ENCODE results near the gene MYLIP. TPM values are rescaled to one million over a fixed set of nuclear protein-coding genes. Genes with fewer than 3 reads are reported as not detected.

The MYLIP gene
- total and polyA plus RNA-seq, 2 of the 13 experiments (the other 11 are each of a cell fraction or from before 2014, with no cell fraction given), result 3.4 to 10.8 TPM

- ATAC-seq, result no peak
- POLR2A ChIA-PET, result no interaction called here
- no peaks in the 10 kb centered on the region for H3K9me3 ChIP-seq (ENCODE audit: low read length)
- intact Hi-C loops (cut with micrococcal nuclease; ENCODE audit: unreplicated experiment), result loop anchor here (5.0 kb wide), 2 partner anchors 169 to 229 kb away; no protein-coding TSS in a partner anchor
- H3K36me3 ChIP-seq (replicated peaks in 1 of 2; ENCODE audit: control insufficient read depth in 1 of 2, insufficient read depth in 2 of 2, low read length in 2 of 2), result no peaks in the 10 kb centered on the region
- in situ Hi-C loops (cut with HindIII; ENCODE audit: extremely low pct_ligation_motif_present, low pct_unique_long_range_greater_than_20kb), result no loop called here
- H3K4me1 ChIP-seq (ENCODE audit: insufficient read depth, low read length), result peaks cover 14% of the 10 kb centered on the region
- 9% methylated on average over 3 of the region's 3 CpGs for WGBS (ENCODE audit: low lambda C conversion rate)
- no peaks in the 10 kb centered on the region for H4K20me1 ChIP-seq (ENCODE audit: insufficient read depth, low read length)
- H3K79me2 ChIP-seq (ENCODE audit: insufficient read depth, low read length), result no peaks in the 10 kb centered on the region
- FAIRE-seq, result no peak
- H3K27ac ChIP-seq (ENCODE audit: extremely low read length, insufficient read depth, low read length), result no peak overlapping the region
- H3K4me3 ChIP-seq (replicated peaks in 1 of 3; ENCODE audit: insufficient read depth in 1 of 3, low read depth in 2 of 3, low read length in 3 of 3), result no peak overlapping the region
- H3K9ac ChIP-seq (ENCODE audit: insufficient read depth, low read depth, low read length), result no peak overlapping the region
- H3K4me2 ChIP-seq (ENCODE audit: low read depth, low read length), result no peak overlapping the region
- BruUV-seq (replicated peaks), result no TSS peak
- CTCF ChIA-PET (ENCODE audit: low intra/inter-chr PET ratio, low total read pairs), result no interaction called here
- no peak overlapping the region for H2AFZ ChIP-seq (ENCODE audit: low read length)
- H3K27me3 ChIP-seq (ENCODE audit: control insufficient read depth in 1 of 2, insufficient read depth in 2 of 2, low read length in 2 of 2), result peaks cover 0 to 36% of the 10 kb centered on the region in 2 experiments; a peak in 4 of 5 replicates
- no peak for DNase-seq (ENCODE audit: low spot score)
- no peak for TF ChIP-seq ZNF253 (CRISPR knock-in tag; IDR thresholded peaks at IDR 0.05; ENCODE audit: borderline replicate concordance)
- no peak for TF ChIP-seq ZNF75D (CRISPR knock-in tag; IDR thresholded peaks at IDR 0.05; ENCODE audit: borderline replicate concordance)
- TF ChIP-seq GFI1 (CRISPR knock-in tag; IDR thresholded peaks at IDR 0.05; ENCODE audit: borderline replicate concordance), result no peak
- TF ChIP-seq, protein P1, sequence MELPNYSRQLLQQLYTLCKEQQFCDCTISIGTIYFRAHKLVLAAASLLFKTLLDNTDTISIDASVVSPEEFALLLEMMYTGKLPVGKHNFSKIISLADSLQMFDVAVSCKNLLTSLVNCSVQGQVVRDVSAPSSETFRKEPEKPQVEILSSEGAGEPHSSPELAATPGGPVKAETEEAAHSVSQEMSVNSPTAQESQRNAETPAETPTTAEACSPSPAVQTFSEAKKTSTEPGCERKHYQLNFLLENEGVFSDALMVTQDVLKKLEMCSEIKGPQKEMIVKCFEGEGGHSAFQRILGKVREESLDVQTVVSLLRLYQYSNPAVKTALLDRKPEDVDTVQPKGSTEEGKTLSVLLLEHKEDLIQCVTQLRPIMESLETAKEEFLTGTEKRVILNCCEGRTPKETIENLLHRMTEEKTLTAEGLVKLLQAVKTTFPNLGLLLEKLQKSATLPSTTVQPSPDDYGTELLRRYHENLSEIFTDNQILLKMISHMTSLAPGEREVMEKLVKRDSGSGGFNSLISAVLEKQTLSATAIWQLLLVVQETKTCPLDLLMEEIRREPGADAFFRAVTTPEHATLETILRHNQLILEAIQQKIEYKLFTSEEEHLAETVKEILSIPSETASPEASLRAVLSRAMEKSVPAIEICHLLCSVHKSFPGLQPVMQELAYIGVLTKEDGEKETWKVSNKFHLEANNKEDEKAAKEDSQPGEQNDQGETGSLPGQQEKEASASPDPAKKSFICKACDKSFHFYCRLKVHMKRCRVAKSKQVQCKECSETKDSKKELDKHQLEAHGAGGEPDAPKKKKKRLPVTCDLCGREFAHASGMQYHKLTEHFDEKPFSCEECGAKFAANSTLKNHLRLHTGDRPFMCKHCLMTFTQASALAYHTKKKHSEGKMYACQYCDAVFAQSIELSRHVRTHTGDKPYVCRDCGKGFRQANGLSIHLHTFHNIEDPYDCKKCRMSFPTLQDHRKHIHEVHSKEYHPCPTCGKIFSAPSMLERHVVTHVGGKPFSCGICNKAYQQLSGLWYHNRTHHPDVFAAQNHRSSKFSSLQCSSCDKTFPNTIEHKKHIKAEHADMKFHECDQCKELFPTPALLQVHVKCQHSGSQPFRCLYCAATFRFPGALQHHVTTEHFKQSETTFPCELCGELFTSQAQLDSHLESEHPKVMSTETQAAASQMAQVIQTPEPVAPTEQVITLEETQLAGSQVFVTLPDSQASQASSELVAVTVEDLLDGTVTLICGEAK (IDR thresholded peaks at IDR 0.05), result no peak
- TF ChIP-seq, protein P1 (CRISPR knock-in tag; IDR thresholded peaks at IDR 0.05), result no peak
- TF ChIP-seq ZNF646 (CRISPR knock-in tag; IDR thresholded peaks at IDR 0.05), result no peak
- no peak for TF ChIP-seq TP53 (CRISPR knock-in tag; conservative IDR thresholded peaks at IDR 0.05)
- no peak for TF ChIP-seq KDM5A (IDR thresholded peaks at IDR 0.05; ENCODE audit: borderline replicate concordance, low read length)
- TF ChIP-seq ZSCAN21 (CRISPR knock-in tag; IDR thresholded peaks at IDR 0.05; ENCODE audit: borderline replicate concordance), result no peak
- no peak for TF ChIP-seq ZFP62 (CRISPR knock-in tag; IDR thresholded peaks at IDR 0.05)
Measured at GRCh38 chr6:16126056-16126455, 2.8 kb upstream of the MYLIP start.
